D721Med (cell line): ENCODE measurements around the gene NELFA.
"Not testable (repeated sequence)": the region's sequence is repeated elsewhere in the genome, so short reads cannot be mapped to it uniquely, and the experiment has no call there.

ENCODE experiments used
- DNase-seq: peaks from one replicate; pipeline ENCODE4 v3.0.0; 2011; ENCODE audit warnings: low spot score; ENCODE audit not compliant: insufficient read length
- FAIRE-seq: peaks from 2 replicates; lab custom pipeline; 2011; peaks lifted over from hg19 to GRCh38; lab: Jason Lieb, UNC
- CTCF ChIP-seq: IDR thresholded peaks from 2 replicates; pipeline ENCODE4 v1.5.1; 2012; ENCODE audit warnings: mild to moderate bottlenecking, control low read depth; ENCODE audit not compliant: insufficient read depth; ENCODE audit errors: missing control alignments

NELFA gene

GRCh38 chr4:2008671-2008920 lies 178 bp downstream of the NELFA start:
- no peak for FAIRE-seq

GRCh38 chr4:2007804-2008670 lies 737 bp downstream of the NELFA start:
- no peak for TF ChIP-seq CTCF
- no peak for FAIRE-seq
- no peak for DNase-seq

More at GRCh38 chr4:2008671-2008920, 178 bp downstream of the NELFA start:
- TF ChIP-seq CTCF: no peak
- no peak for DNase-seq

- no peak for FAIRE-seq
- no peak for TF ChIP-seq CTCF
These were observed 1.7 kb downstream of the NELFA start for GRCh38 chr4:2006956-2007653.

GRCh38 chr4:2006367-2006766 lies 2.4 kb downstream of the NELFA start:
- no peak for DNase-seq
- TF ChIP-seq CTCF: no peak
- FAIRE-seq: no peak

More at GRCh38 chr4:2006956-2007653, 1.7 kb downstream of the NELFA start:
- DNase-seq: no peak

GRCh38 chr4:2003361-2003760 lies 5.4 kb downstream of the NELFA start:
- FAIRE-seq, DNase-seq: not testable (repeated sequence)

GRCh38 chr4:1999308-1999707 lies 9.5 kb downstream of the NELFA start:
- DNase-seq, FAIRE-seq: not testable (repeated sequence)

GRCh38 chr4:1998296-1998695 lies 10.5 kb downstream of the NELFA start:
- no peak for TF ChIP-seq CTCF

GRCh38 chr4:1997712-1998111 lies 11.1 kb downstream of the NELFA start:
- FAIRE-seq (no peak), DNase-seq (no peak)
- no peak for TF ChIP-seq CTCF

More at GRCh38 chr4:1998296-1998695, 10.5 kb downstream of the NELFA start:
- DNase-seq: no peak
- no peak for FAIRE-seq
